Neural crest cell (in vitro differentiated cells): ENCODE measurements around the gene MLC1. TPM values are rescaled to one million over a fixed set of nuclear protein-coding genes. Genes with fewer than 3 reads are reported as not detected.

ENCODE experiments used
- DNase-seq: peaks from one replicate; pipeline ENCODE4 v3.0.0; 2021; ENCODE audit warnings: low read depth, mixed read lengths, low spot score
- H3K27ac Mint-ChIP-seq: one replicate; pipeline ENCODE4 v1.8.0; 2021; ENCODE audit warnings: mild to moderate bottlenecking, mixed read lengths; ENCODE audit not compliant: unreplicated experiment
- H3K27me3 Mint-ChIP-seq: 2 replicates; pipeline ENCODE4 v1.8.0; 2021; ENCODE audit warnings: low read depth, mild to moderate bottlenecking, mixed read lengths
- H3K36me3 Mint-ChIP-seq: 2 replicates; pipeline ENCODE4 v1.8.0; 2021; ENCODE audit warnings: low read depth, mild to moderate bottlenecking, mixed read lengths
- H3K4me1 Mint-ChIP-seq: 2 replicates; pipeline ENCODE4 v1.8.0; 2021; ENCODE audit warnings: mixed read lengths
- H3K4me3 Mint-ChIP-seq: one replicate; pipeline ENCODE4 v1.8.0; 2021; ENCODE audit warnings: mild to moderate bottlenecking, mixed read lengths
- H3K9me3 Mint-ChIP-seq: 2 replicates; pipeline ENCODE4 v1.8.0; 2021; ENCODE audit warnings: mixed read lengths
- CTCF ChIP-seq: fragments of 200-600 bp; sonication (generic); conservative IDR thresholded peaks from 2 replicates; pipeline ENCODE4 v1.5.0; 2021; ENCODE audit warnings: antibody characterized with exemption, mild to moderate bottlenecking
- total RNA-seq: library from RNA; stranded (reverse); gene quantifications from 2 replicates; pipeline ENCODE4 v1.2.1, GENCODE V29; 2021

Gene MLC1
- total RNA-seq, 1 donor from 2014 or later, result 3.3 TPM

GRCh38 chr22:50101870-50102565 lies 16.8 kb upstream of the MLC1 start:
- no peaks in the 10 kb centered on the region for H3K27me3 Mint-ChIP-seq
- H3K4me1 Mint-ChIP-seq, result peaks cover 19% of the 10 kb centered on the region
- TF ChIP-seq CTCF, result no peak
- no peaks in the 10 kb centered on the region for H3K9me3 Mint-ChIP-seq
- no peak for DNase-seq
- no peaks in the 10 kb centered on the region for H3K36me3 Mint-ChIP-seq
- no peak overlapping the region for H3K4me3 Mint-ChIP-seq
- no peak overlapping the region for H3K27ac Mint-ChIP-seq

GRCh38 chr22:50098052-50098451 lies 12.8 kb upstream of the MLC1 start:
- peaks cover 6% of the 10 kb centered on the region for H3K27me3 Mint-ChIP-seq
- TF ChIP-seq CTCF, result no peak
- no peak overlapping the region for H3K27ac Mint-ChIP-seq
- no peak for DNase-seq
- no peaks in the 10 kb centered on the region for H3K36me3 Mint-ChIP-seq
- no peak overlapping the region for H3K4me3 Mint-ChIP-seq
- no peaks in the 10 kb centered on the region for H3K4me1 Mint-ChIP-seq
- H3K9me3 Mint-ChIP-seq, result no peaks in the 10 kb centered on the region

- Mint-ChIP-seq H3K36me3 (peaks cover 2% of the 10 kb centered on the region), H3K4me1 (no peaks in the 10 kb centered on the region), H3K4me3 (no peak overlapping the region), H3K27ac (no peak overlapping the region), H3K27me3 (peaks cover 6% of the 10 kb centered on the region), H3K9me3 (peaks cover 4% of the 10 kb centered on the region)
- TF ChIP-seq CTCF, result no peak
- DNase-seq, result no peak
Measured at GRCh38 chr22:50092342-50092741, 7.1 kb upstream of the MLC1 start.

GRCh38 chr22:50091092-50091768 lies 6.0 kb upstream of the MLC1 start:
- Mint-ChIP-seq H3K9me3 (peaks cover 4% of the 10 kb centered on the region), H3K36me3 (peaks cover 2% of the 10 kb centered on the region), H3K4me1 (no peaks in the 10 kb centered on the region), H3K27ac (peak overlapping the region; percentile 5), H3K27me3 (peaks cover 2% of the 10 kb centered on the region), H3K4me3 (no peak overlapping the region)
- no peak for DNase-seq
- no peak for TF ChIP-seq CTCF

GRCh38 chr22:50090412-50090714 lies 5.1 kb upstream of the MLC1 start:
- Mint-ChIP-seq H3K4me1 (peaks cover 4% of the 10 kb centered on the region), H3K27ac (no peak overlapping the region), H3K27me3 (no peaks in the 10 kb centered on the region), H3K9me3 (peaks cover 4% of the 10 kb centered on the region), H3K4me3 (no peak overlapping the region), H3K36me3 (peaks cover 2% of the 10 kb centered on the region)
- no peak for DNase-seq
- TF ChIP-seq CTCF, result no peak
